Right lobe of liver (tissue), 4 donors: Measurements from ENCODE around the gene HPSE.
"Not testable (repeated sequence)": the region's sequence is repeated elsewhere in the genome, so short reads cannot be mapped to it uniquely, and the experiment has no call there.

Source experiments
- CTCF ChIP-seq, 4 donors: fragments of 200-600 bp in 3 of 4; fragments of 450-650 bp in 1 of 4; IDR thresholded peaks; one replicate each; pipeline versions ENCODE4 v1.5.1 to v1.8.0; 2016 to 2022; ENCODE audit warnings: antibody characterized with exemption in 4 of 4, mild to moderate bottlenecking in 2 of 4
- POLR2A ChIP-seq: fragments of 450-650 bp; IDR thresholded peaks from one replicate; pipeline ENCODE4 v1.6.1; 2017; ENCODE audit warnings: antibody characterized with exemption, mild to moderate bottlenecking
- donor health status: DM: no; HTN: no; CAD: no.
- donor health status: DM: no; HTN: no; CAD: no.
- donor health status: DM: no; HTN: yes; CAD: no.

GRCh38 chr4:83325306-83325705, 9.3 kb downstream of the HPSE start:
- not testable (repeated sequence) for TF ChIP-seq POLR2A; CTCF (IDR thresholded peaks at IDR 0.05)
